GM18507 (cell line): ENCODE data around the gene DHX8.
A peak's percentile ranks its signal among the peaks of the same experiment; 100 is the strongest.
"Not testable (repeated sequence)": the region's sequence is repeated elsewhere in the genome, so short reads cannot be mapped to it uniquely, and the experiment has no call there.

ENCODE experiments used
- DNase-seq: peaks from one replicate; pipeline ENCODE4 v3.0.0; 2011; ENCODE audit warnings: low read depth; ENCODE audit not compliant: insufficient read length; ENCODE audit errors: extremely low spot score
- FAIRE-seq: peaks from 2 replicates; lab custom pipeline; 2011; peaks lifted over from hg19 to GRCh38; lab: Jason Lieb, UNC

Gene DHX8

DNA sequence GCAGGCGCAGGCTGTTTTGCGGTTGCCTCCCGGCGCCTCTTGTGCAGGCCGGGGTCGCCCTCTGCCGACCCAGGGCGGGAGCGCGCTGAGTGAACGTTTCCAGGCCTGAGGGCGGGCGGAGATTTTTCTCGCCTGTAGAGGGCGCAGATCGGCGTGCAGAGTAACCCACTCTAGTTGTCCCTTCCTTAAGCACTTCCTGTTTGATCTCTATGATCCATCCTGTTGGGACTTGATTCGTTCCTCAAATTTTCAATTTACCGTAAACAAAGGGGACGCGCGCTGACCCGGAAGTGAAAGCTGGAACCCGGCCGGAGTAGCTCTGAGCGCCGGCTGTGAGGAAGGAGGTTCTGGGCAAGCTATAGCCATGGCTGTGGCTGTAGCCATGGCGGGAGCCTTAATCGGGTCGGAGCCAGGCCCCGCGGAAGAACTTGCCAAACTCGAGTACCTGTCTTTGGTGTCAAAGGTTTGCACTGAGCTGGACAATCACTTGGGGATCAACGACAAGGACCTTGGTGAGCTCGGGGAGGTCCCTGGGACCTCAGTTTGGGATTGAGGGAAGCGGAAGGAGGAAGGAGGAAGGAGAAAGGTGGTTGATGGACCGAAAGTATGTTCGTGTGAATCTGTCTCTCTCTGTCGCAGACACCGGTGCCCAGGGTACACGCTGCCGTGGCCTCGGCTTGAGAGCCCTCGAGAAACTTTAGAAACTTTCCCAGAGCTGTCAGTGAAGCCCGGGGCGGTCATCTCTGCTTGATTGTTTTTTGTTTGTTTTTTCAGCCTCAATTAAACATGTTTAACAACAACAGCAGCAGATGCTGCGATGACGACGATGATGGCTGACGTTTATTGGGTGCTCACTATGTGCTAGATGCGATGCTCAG lies at the start of gene DHX8:
DHX8 (plus strand) TSS at position 302 of the 878 bp plus-strand sequence; CDS start at position 365, 63 bp downstream.
- DNase-seq (peak; percentile 90), FAIRE-seq (peak; percentile 99)

DNA sequence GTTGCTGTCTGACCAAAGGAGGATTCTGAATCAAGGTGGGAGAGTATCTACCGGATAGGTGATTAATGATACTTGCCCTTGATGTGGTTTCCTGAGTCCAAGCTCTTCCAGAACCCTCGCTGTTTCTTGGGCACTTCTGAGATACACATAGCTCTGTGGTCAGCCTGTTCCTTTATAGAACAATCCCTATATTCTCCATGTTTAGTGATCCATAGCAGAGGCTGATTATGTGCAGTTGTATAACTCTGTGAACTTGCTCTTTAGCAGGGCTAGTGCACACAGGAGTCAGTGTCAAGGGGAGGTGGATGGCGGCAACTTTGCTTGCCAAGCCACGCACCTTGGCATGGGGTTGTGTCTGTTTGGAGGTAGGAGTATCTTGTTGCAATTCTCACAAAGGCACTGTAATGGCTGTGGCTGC lies 48.9 kb upstream of the DHX8 start:
- FAIRE-seq (no peak), DNase-seq (no peak)

DNA sequence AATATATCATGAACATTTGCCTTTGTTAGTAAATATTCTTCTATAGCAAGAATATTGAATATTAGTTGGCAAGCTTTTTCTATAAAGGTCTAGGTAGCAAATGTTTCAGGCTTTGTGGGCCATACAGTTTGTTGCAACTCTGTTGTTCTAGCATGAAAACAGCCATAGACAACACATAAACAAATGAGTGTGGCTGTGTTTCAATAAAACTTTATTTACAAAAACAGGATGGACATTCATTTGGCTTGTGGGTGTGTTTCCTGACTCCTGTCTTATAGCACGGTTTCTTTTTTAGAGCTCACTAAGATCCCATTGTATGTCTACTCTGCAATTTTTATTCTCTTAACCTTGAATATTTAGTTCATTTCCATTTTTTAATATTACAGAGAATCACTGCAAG lies 46.0 kb upstream of the DHX8 start:
- no peak for FAIRE-seq

DNA sequence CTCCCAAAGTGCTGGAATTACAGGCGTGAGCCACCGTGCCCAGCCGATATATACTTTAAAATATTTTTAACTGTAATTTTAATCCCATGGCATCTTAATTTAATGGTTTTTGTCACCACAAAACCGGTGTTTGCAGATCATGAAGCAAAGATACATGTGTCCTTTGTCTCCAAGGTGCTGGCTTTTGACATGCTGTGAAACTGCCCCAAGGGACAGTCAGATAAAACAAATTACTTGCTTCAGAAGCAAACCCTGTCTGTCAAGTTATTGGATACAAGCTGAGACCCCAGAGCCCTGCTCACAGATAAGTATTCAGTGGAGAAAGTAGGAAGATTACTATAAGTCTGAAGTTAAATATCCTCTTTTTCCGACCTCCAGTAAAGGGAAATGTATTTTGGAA lies 45.1 kb upstream of the DHX8 start:
- DNase-seq = no peak
- FAIRE-seq = no peak

More for the DNA sequence above, 46.0 kb upstream of the DHX8 start:
- no peak for DNase-seq

DNA sequence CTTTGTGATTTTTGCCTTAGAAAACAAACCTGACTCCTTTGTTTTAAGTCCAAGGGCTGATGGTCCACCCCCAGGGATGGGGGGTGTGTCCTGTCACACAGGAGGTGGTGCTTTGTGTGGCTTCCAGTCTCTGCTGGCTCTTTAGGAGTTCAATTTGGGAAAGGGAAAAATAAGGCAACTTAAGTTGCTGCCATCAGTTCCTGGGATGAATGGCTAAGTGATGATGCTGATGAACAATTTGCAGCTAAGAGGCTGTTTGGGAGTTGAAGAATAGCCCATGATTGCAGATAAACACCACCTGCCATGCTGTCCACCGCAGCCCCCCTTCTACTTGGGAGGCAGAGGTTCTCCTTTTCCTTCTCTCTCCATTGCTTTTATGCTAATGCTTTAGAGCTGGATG lies 44.7 kb upstream of the DHX8 start:
- DNase-seq (no peak), FAIRE-seq (no peak)

DNA sequence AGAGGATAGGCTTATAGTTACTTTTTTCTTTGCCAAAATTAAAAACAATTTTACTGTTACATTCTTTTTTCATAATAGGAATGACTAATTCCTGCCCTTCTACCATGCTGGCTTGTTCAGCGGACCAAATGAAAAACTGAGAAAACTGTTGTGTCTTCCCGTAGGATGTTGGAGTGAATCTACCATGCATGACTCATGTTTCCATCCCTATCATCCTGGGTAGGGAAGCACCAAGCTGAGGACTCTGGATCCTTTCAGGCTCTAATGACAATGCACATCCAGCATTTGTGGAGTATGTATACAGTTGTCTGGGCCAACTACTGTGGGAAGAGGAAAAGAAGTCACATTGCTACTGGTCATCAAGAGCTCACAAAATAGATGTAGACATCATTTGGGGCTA lies 41.1 kb upstream of the DHX8 start:
- DNase-seq (no peak), FAIRE-seq (no peak)

DNA sequence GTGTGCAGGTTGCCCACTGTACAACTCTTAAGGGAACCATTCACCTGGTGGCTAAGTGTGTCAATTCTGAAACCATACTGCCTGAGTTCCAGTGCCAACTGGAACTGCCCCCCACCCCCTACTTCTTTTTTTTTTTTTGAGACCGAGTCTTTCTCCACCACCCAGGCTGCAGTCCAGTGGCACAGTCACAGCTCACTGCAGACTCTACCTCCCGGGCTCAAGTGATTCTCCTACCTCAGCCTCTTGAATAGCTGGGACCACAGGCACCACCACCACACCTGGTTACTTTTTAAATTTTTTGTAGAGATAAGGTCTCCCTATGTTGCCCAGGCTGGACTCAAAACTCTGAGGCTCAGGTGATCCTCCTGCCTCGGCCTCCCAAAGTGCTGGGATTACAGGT lies 40.4 kb upstream of the DHX8 start:
- DNase-seq (no peak), FAIRE-seq (no peak)

DNA sequence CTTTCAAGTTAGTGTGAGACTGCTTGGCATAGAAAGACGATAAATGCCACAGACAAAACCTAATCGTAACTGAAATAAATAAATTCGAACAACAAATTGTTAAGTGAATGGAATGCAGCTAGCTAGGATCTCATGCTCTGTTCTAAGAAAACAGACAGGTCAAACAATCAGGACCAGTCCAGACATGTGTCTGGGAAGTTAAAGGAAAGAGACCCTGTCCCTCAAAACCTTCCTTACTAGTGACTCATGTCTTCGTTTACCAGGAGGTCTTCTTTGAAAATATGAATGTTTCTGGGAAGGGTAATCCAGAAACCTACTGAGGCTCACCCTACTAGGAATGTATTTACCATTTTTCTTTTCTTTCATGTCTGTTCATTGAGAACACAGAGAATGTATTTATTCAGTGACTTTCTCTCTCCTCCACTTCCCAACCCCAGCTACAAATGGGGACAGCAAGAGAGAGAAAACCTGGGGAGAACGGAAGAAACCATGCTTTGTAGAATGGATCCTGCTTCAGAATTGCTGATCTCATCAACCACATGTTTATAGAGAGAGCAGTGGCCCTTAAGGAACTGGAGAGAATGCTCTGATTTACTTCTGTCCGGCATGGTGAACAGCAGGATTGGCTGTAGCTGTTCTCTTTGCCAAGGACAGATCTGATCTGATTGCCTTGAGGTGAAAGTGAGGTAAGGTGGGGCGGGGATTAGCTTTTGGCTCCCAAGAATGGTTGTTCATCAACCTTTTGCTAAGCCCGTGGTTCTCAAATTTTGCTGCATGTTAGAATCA lies 39.4 kb upstream of the DHX8 start:
- no peak for DNase-seq
- FAIRE-seq = no peak

DNA sequence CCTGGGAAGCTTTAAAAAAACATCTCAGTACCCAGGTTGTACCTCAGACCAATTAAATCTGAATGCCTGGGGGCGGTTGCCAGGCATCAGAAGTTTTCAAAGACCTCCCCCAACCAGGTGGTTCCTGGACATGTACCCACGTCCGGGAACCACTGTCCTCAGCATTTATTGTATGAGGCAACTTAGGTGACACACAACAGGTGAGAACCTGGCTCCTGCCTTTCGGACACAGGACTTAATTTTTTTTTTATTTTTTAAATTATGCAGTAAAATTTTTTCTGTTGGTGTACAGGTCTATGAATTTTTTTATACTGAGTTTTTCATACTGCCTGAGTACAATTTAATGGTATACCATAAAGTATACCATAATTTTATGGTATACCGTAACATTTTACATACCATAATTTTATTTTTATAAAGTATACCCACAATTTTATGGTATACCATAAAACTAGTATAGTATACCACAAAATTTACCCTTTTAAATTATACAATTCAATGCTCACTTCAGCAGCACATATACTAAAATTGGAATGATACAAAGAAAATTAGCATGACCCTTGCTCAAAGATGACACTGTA lies 38.7 kb upstream of the DHX8 start:
- DNase-seq = no peak
- FAIRE-seq = no peak

DNA sequence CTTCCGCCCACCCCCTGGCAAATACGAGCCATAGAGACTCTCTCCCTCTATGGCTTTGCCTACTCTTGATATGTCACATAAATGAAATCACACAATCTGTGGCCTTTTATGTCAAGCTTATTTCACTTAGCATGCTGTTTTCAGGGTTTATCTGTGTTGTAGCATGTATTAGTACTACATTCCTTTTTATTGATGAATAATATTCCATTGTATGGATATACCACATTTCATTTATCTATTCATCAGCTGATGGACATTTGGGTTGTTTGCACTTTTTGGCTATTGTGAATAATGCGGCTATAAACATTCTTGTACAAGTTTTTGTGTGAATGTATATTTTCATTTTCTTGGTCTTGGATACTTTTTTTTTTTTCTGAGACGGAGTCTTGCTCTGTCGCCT lies 37.0 kb upstream of the DHX8 start:
- DNase-seq = no peak
- FAIRE-seq = no peak

DNA sequence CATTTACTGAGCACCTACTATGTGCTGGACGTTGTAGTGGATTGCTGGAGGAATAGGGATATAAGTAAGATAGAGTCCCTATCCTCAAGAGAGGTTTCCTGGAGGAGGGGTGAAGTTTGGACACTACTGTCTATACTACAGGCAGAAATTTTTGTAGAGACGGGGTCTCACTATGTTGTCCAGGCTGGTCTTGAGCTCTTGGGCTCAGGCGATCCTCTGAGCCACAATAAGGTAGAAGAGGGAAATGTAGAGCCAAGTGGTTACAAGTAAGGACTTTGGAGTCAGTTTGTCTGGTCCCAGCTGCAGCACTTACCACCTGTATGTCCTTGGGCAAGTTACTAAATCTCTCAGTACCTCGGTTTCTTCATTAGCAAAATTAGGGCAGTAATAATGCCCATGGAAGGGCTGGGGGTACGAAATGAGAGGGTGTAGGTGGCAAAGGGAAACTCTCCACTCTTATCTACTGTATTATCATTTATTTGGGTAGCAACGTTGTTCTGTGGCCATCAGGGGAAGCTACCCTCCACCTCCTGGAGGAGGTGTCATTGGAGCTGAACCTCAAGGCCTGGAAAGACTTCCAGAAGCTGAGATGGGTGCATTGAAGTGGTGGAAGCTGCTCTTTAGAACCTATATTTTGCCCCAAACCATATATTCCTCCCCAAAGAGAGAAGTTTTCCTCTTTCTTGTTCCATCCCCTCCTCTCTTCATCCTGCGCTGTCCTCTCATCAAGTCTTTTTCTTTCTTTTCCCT lies 34.9 kb upstream of the DHX8 start:
- FAIRE-seq = no peak
- no peak for DNase-seq

DNA sequence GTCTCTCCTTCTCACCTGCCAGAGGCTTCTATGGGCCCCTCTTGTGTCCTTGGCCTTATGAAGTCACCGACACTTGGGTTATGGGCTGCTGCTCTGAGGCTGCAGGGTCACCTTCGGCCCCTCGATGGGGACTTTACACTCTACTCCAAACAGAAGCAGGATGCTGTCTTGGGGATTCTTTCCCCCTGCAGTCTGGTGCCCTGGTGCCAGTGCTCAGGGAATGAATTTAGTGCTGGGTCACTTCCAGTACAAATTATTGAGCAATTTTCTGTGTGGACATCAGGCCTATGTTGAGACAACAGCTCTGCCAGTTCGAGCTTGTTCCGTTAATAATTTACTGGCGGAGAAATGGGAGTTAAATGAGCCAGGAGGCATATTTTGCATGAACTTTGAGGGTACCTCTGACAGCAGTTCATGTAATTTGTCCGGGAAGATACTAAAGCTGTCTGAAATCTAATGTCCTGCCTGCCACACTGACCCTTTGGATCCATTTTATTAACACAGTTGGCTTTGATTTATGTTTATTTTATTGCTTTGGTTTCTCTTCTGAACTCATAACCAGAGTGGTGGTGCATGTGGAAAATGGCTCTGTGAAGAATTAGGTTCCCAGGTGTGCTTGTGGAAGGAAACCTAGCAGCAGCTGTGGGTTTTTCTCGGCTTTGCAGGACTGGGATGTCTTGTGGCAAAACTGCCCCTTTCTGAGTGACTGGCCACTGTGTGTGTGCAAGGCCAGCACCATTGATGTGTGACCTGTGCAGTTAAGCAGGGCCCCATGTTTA lies 34.1 kb upstream of the DHX8 start:
- DNase-seq = no peak
- FAIRE-seq = no peak

DNA sequence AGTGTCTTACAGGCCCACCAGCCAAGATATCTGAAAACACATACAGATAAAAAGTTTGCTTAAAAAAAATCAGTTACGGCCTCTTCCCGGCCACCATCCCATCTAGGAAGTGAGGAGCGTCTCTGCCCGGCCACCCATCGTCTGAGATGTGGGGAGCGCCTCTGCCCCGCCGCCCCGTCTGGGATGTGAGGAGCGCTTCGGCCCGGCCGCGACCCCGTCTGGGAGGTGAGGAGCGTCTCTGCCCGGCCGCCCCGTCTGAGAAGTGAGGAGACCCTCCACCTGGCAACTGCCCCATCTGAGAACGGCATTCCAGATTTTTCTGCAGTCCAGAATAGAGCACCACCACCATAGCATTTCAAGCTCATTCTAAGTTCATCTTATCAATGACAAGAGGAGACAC lies 33.0 kb upstream of the DHX8 start:
- FAIRE-seq, DNase-seq: not testable (repeated sequence)

DNA sequence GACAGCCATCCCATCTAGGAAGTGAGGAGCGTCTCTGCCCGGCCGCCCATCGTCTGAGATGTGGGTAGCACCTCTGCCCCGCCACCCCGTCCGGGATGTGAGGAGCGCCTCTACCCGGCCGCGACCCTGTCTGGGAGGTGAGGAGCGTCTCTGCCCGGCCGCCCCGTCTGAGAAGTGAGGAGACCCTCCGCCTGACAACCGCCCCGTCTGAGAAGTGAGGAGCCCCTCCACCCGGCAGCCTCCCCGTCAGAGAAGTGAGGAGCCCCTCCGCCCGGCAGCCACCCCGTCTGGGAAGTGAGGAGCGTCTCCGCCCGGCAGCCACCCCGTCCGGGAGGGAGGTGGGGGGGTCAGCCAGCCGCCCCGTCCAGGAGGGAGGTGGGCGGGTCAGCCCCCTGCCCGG lies 32.0 kb upstream of the DHX8 start:
- not testable (repeated sequence) for FAIRE-seq, DNase-seq

DNA sequence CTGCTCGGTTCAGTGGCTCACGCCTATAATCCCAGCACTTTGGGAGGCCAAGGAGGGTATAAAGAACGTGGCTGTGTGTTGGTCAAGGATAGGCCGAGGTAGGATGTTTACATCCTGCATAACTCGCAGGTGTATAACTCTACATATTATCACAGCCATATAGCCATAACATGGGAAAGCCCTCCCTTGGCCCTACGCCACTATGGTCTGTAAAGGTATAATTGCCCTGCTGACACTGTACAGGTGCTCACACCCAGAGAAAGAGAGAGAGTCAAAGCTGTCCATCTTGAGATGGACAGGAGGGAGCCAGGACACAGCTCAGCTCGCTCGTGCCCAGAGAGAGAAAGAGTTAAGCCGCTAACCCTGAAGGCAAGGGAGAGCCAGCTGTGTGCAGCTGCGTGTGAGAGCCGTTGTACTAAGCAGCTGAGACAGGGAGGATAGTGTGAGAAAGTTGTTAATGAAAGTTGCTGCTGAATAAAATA lies 30.4 kb upstream of the DHX8 start:
- no peak for FAIRE-seq

DNA sequence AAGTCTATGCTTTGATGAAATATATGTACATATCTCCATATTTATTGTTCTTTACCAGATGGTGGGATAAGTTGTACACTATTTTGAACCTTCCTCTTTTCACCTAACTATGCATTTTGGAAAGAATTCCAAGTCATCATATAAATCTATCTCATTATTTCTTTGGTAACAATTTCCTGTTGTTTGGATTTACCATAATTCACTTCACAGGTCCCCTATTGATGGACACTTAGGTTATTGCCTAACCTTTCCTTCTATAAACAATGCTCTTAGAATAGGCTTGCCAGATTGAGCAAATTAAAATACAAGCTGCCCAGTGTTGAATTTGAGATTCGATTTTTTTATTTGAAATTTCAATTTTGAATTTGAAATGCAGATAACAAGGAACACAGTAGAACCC lies 28.9 kb upstream of the DHX8 start:
- FAIRE-seq (no peak), DNase-seq (no peak)

More for the DNA sequence above, 30.4 kb upstream of the DHX8 start:
- no peak for DNase-seq

DNA sequence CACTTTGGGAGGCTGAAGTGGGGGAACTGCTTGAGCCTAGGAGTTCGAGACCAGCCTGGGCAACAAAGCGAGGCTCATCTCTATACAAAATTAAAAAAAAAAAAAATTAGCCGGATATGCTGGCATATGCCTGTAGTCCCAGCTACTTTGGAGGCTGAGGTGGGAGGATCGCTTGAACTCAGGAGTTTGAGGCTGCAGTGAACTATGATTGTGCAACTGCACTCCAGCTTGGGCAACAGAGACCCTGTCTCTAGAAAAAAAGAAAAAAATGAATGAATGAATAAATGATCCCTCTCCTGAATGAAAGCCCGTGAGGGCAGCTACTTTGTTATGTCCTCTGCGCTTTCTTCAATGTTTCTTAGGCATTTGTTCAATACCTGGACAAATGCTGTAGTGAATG lies 27.7 kb upstream of the DHX8 start:
- FAIRE-seq = no peak
- no peak for DNase-seq

DNA sequence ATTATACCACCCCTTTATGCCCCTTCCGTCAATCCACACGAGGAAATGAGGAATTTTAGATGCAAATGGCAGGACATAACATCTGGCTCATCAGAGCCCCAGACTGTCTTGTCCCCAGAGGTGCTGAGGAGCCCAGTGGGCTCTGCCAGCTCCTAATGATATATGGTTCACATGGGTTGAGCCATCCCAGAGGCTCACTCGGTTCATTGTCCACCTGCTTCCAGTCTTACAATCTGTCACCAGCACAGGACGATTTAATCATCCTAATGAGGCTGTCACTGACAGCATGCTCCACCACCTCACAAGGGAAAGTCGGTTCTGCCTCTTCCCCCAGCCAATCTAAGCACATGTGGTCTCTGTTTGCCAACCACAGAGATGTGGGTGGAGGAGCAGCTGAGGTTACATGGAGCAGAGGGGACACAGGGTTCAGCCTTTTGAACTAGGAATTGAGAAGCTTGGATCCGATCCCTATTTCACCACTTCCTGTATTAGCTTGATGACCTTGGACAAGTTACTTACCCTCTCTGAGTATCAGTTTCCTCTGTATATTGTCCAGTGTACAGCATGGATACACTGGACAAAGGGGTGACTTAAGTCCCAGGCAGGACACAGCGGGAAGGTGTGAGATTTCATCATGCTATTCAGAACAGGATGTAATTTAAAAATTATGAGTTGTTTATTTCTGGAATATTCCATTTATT lies 27.0 kb upstream of the DHX8 start:
- DNase-seq (no peak), FAIRE-seq (no peak)
